K562 (cell line): Measurements from ENCODE around the gene GBF1. TPM values are rescaled to one million over a fixed set of nuclear protein-coding genes. Genes with fewer than 3 reads are reported as not detected.

Source experiments
- ATAC-seq: fragments of 200-7000 bp; cut with Tn5 transposase; 3 replicates; pipeline ENCODE4 v1.9.1; 2020; ENCODE audit warnings: moderate library complexity
- BruUV-seq: library from RNA; stranded (reverse); fragments of 400-500 nt; replicated peaks from 2 replicates; lab custom pipeline; 2021; lab: Mats Ljungman, UMichigan
- CTCF ChIA-PET: fragments of 300-600 bp; formaldehyde crosslinking; extraction: SDS; loops from one replicate; lab custom pipeline; 2021; ENCODE audit warnings: low intra/inter-chr PET ratio; lab: Yijun Ruan, JAX
- POLR2A ChIA-PET: fragments of 300-600, 350-650 bp; sonication (Branson Sonifier 250); formaldehyde crosslinking; extraction: SDS; loops from one replicate; lab custom pipeline; 2021; ENCODE audit warnings: antibody characterized with exemption, inconsistent platforms; lab: Yijun Ruan, JAX
- DNase-seq, 4 experiments: peaks; one replicate each; pipeline versions ENCODE4 v3.0.0 to v3.0.0-alpha.2; 2011 to 2018; ENCODE audit warnings: low spot score in 3 of 4, mixed read lengths in 3 of 4; ENCODE audit errors: extremely low read depth in 1 of 4
- FAIRE-seq: peaks from 2 replicates; lab custom pipeline; 2011; peaks lifted over from hg19 to GRCh38; lab: Jason Lieb, UNC
- H2AFZ ChIP-seq: 2 replicates; pipeline ENCODE4 v1.6.0; 2011; ENCODE audit warnings: low read depth, low read length, control low read depth, inconsistent platforms
- H3K27ac ChIP-seq: fragments of 200-600 bp; 3 replicates; pipeline ENCODE4 v1.8.0; 2011; ENCODE audit warnings: low read depth, mild to moderate bottlenecking, control low read depth, inconsistent platforms, low read length, moderate library complexity, mixed read lengths; ENCODE audit errors: extremely low read depth
- H3K27me3 ChIP-seq, 2 experiments: fragments of 300-600 bp in 1 of 2; 2 replicates in 1 of 2; 3 replicates in 1 of 2; pipeline versions ENCODE4 v1.6.0 to v1.8.0; 2011; ENCODE audit warnings: inconsistent platforms in 2 of 2, low read length in 2 of 2, mild to moderate bottlenecking in 1 of 2, mixed read lengths in 1 of 2, moderate library complexity in 1 of 2; ENCODE audit not compliant: control insufficient read depth in 2 of 2, insufficient read depth in 2 of 2
- H3K36me3 ChIP-seq: fragments of 300-600 bp; 3 replicates; pipeline ENCODE4 v1.8.0; 2011; ENCODE audit warnings: mild to moderate bottlenecking, low read length, inconsistent platforms; ENCODE audit not compliant: control insufficient read depth, insufficient read depth
- H3K4me1 ChIP-seq, 2 experiments: fragments of 200-600 bp in 1 of 2; replicated peaks in 1 of 2; 2 replicates in 1 of 2; 3 replicates in 1 of 2; pipeline versions ENCODE4 v1.5.1 to v1.8.0; 2011; ENCODE audit warnings: inconsistent platforms in 2 of 2, low read length in 2 of 2, mild to moderate bottlenecking in 1 of 2, mixed read lengths in 1 of 2, moderate library complexity in 1 of 2; ENCODE audit not compliant: control insufficient read depth in 2 of 2, insufficient read depth in 2 of 2
- H3K4me2 ChIP-seq: 2 replicates; pipeline ENCODE4 v1.6.1; 2011; ENCODE audit warnings: low read length, control low read depth, inconsistent platforms, mixed read lengths; ENCODE audit not compliant: insufficient read depth
- H3K4me3 ChIP-seq: fragments of 200-600 bp; sonication (generic), shearing (Covaris generic); 2 replicates; pipeline ENCODE4 v1.5.1; 2016; ENCODE audit warnings: control low read depth, inconsistent platforms
- H3K79me2 ChIP-seq: fragments of 200-600 bp; 3 replicates; pipeline ENCODE4 v1.8.0; 2011; ENCODE audit warnings: low read length, inconsistent platforms; ENCODE audit not compliant: control insufficient read depth, insufficient read depth
- H3K9ac ChIP-seq, 2 experiments: 2 replicates each; pipeline versions ENCODE4 v1.6.0 to v1.6.1; 2011; ENCODE audit warnings: low read depth in 2 of 2, low read length in 2 of 2, control low read depth in 1 of 2, inconsistent platforms in 1 of 2, mild to moderate bottlenecking in 1 of 2, mixed read lengths in 1 of 2; ENCODE audit not compliant: insufficient read depth in 1 of 2
- H3K9me1 ChIP-seq: one replicate; pipeline ENCODE4 v1.6.0; 2011; ENCODE audit warnings: inconsistent platforms, mild to moderate bottlenecking, low read length, moderate library complexity; ENCODE audit not compliant: control insufficient read depth, insufficient read depth
- H3K9me3 ChIP-seq: replicated peaks from 2 replicates; pipeline ENCODE4 v1.5.1; 2011; ENCODE audit warnings: low read depth, low read length, inconsistent platforms; ENCODE audit not compliant: control insufficient read depth, insufficient read depth
- H4K20me1 ChIP-seq: replicated peaks from 2 replicates; pipeline ENCODE4 v1.6.1; 2011; ENCODE audit warnings: low read length, inconsistent platforms, mixed read lengths; ENCODE audit not compliant: control insufficient read depth, insufficient read depth
- CBX2 ChIP-seq: fragments of 200-600 bp; sonication (generic); IDR thresholded peaks from one replicate; pipeline ENCODE4 v1.6.1; 2012; ENCODE audit warnings: mild to moderate bottlenecking, low read length, inconsistent platforms; ENCODE audit not compliant: insufficient read depth, poor library complexity, severe bottlenecking
- FOXO4 ChIP-seq: fragments of 450-650 bp; formaldehyde crosslinking; IDR thresholded peaks from 2 replicates; pipeline ENCODE4 v1.4.0; 2020; ENCODE audit warnings: mild to moderate bottlenecking, moderate library complexity
- HEY1 ChIP-seq: fragments of 250-450 bp; sonication (Bioruptor Pico); IDR thresholded peaks from 2 replicates; pipeline ENCODE4 v1.5.0; 2020; ENCODE audit warnings: mild to moderate bottlenecking, moderate library complexity, borderline replicate concordance
- PHF21A ChIP-seq: fragments of 450-650 bp; IDR thresholded peaks from 2 replicates; pipeline ENCODE4 v1.6.1; 2017; ENCODE audit warnings: low read depth, borderline replicate concordance
- PHTF2 ChIP-seq: fragments of 250-450 bp; sonication (Bioruptor Pico); IDR thresholded peaks from 2 replicates; pipeline ENCODE4 v1.5.0; 2021; ENCODE audit warnings: mild to moderate bottlenecking
- PREB ChIP-seq: sonication (generic); formaldehyde crosslinking; IDR thresholded peaks from 2 replicates; pipeline ENCODE4 v1.8.1; 2023; ENCODE audit warnings: mild to moderate bottlenecking, missing genetic modification reagents
- RBBP5 ChIP-seq: fragments of 200-600 bp; sonication (generic); IDR thresholded peaks from 2 replicates; pipeline ENCODE4 v1.6.1; 2012; ENCODE audit warnings: borderline replicate concordance, mild to moderate bottlenecking, low read length, control low read depth, inconsistent platforms; ENCODE audit not compliant: insufficient read depth, poor library complexity, severe bottlenecking
- SOX6 ChIP-seq: fragments of 450-650 bp; IDR thresholded peaks from 2 replicates; pipeline ENCODE4 v1.6.1; 2014; ENCODE audit warnings: mild to moderate bottlenecking
- ZNF121 ChIP-seq: sonication (generic); formaldehyde crosslinking; conservative IDR thresholded peaks from 2 replicates; pipeline ENCODE4 v1.8.0; 2022; ENCODE audit warnings: missing genetic modification reagents
- ZSCAN32 ChIP-seq: fragments of 450-650 bp; formaldehyde crosslinking; IDR thresholded peaks from 2 replicates; pipeline ENCODE4 v1.4.0; 2020; ENCODE audit warnings: mild to moderate bottlenecking, moderate library complexity
- WGBS: fragments of 100-300 bp; shearing (Covaris generic); methylation state at CpG from one replicate; pipeline ENCODE4 v1.1.6; 2016; ENCODE audit warnings: low coverage, mixed read lengths; ENCODE audit not compliant: insufficient coverage; ENCODE audit errors: missing lambda C conversion rate; 5-methylcytosine and 5-hydroxymethylcytosine counted together
- in situ Hi-C: fragments of 300-500 bp; cut with MboI; formaldehyde crosslinking; loops from 4 replicates; pipeline ENCODE4 v1.15.0; 2018; ENCODE audit warnings: inconsistent platforms, mixed read lengths
- intact Hi-C: fragments of 100-400 bp; cut with micrococcal nuclease; formaldehyde crosslinking; loops from 2 replicates; pipeline ENCODE4 v1.14.2; 2022
- polyA plus RNA-seq, 8 experiments: library from polyadenylated mRNA; depleted of rRNA in 4 of 8; stranded (reverse) in 5 of 8; unstranded in 3 of 8; fragments of >200 nt; fragmentation: Nextera tagmentation in 2 of 8; fragmentation: Illumina TruSeq in 1 of 8; extraction: Ambion mirVana in 2 of 8; extraction: Trizol in 1 of 8; gene quantifications; 2 replicates each; pipeline versions ENCODE4 v1.2.1 to v1.2.3, GENCODE V29; 2011 to 2014; ENCODE audit warnings: inconsistent platforms in 1 of 8, missing spikeins in 1 of 8
- total RNA-seq, 7 experiments: library from RNA; depleted of rRNA in 6 of 7; stranded (reverse); fragments of >200 nt in 6 of 7; fragmentation: Illumina TruSeq in 2 of 7; extraction: Trizol in 2 of 7; gene quantifications; 2 replicates each; pipeline versions ENCODE4 v1.2.1 to v1.2.3, GENCODE V29; 2011 to 2021; ENCODE audit warnings: low replicate concordance in 1 of 7
- TF ChIP-seq, protein P1 (sequence below): fragments of 450-650 bp; IDR thresholded peaks from 2 replicates; pipeline ENCODE4 v1.6.1; 2017; ENCODE audit warnings: antibody characterized with exemption
- TF ChIP-seq, protein P2 (sequence below): fragments of 450-650 bp; formaldehyde crosslinking; IDR thresholded peaks from 2 replicates; pipeline ENCODE4 v1.4.0; 2020; ENCODE audit warnings: mild to moderate bottlenecking, moderate library complexity
- TF ChIP-seq, protein P3 (sequence below): fragments of 450-650 bp; IDR thresholded peaks from 2 replicates; pipeline ENCODE4 v1.6.1; 2017; ENCODE audit warnings: mild to moderate bottlenecking, moderate library complexity

The GBF1 gene
- total and polyA plus RNA-seq, 9 of the 15 experiments (the other 6 are each of a cell fraction or from before 2014, with no cell fraction given): 0.69 to 28.0 (median 10.3) TPM

DNA sequence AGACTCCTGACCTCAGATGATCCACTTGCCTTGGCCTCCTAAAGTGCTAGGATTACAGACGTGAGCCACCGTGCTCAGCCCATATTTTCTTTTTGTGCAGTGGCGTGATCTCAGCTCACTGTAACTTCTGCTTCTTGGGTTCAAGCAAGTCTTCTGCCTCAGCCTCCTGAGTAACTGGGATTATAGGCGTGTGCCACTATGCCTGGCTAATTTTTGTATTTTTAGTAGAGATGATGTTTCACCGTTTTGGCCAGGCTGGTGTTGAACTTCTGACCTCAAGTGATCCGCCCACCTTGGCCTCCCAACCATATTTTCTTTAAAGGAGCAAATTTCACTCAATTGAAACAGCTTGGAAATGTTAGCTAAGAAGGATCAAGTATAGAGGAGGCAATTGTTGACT is 16.5 kb downstream of the GBF1 start (continued):
- TF ChIP-seq, protein P1, sequence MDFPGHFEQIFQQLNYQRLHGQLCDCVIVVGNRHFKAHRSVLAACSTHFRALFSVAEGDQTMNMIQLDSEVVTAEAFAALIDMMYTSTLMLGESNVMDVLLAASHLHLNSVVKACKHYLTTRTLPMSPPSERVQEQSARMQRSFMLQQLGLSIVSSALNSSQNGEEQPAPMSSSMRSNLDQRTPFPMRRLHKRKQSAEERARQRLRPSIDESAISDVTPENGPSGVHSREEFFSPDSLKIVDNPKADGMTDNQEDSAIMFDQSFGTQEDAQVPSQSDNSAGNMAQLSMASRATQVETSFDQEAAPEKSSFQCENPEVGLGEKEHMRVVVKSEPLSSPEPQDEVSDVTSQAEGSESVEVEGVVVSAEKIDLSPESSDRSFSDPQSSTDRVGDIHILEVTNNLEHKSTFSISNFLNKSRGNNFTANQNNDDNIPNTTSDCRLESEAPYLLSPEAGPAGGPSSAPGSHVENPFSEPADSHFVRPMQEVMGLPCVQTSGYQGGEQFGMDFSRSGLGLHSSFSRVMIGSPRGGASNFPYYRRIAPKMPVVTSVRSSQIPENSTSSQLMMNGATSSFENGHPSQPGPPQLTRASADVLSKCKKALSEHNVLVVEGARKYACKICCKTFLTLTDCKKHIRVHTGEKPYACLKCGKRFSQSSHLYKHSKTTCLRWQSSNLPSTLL: no peak
- no peak for TF ChIP-seq ZSCAN32 (CRISPR knock-in tag)

DNA sequence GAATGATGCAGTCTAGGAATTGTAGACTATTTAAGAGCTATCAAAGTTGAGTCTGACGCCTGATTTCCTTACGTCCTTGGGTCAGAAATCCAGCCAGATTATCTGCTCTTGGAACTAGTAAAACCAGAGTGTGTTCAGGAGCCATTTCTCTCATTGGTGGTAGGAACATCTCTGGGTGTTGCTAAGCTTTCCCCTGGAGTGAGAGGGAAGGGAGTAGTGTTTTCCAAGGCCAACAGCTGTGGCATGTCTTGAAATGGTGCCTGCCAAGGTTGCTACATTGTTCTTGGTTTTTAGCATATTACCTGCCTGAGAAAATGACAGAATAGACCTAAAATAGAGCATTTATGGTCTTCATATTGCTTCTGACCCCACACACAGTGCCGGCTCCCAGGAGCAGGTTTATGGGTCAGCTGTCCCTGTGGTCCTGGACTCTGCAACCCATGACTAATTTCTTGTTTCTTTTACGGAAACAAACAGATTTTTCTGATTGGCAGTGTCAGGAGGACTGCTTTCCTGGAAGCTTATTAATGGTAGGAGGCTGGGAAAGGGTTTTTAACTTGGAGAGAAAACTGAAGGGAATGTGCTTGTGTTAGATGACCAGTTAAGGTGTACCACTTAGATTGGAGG is 17.5 kb downstream of the GBF1 start:
- DNase-seq (no peak), ATAC-seq (no peak), FAIRE-seq (no peak)
- Histone ChIP-seq H3K9ac (no peak overlapping the region), H3K4me3 (no peak overlapping the region), H3K79me2 (peaks cover 19% of the 10 kb centered on the region; the same call in 2 of the 3 replicates), H3K27me3 (no peaks in the 10 kb centered on the region), H4K20me1 (no peaks in the 10 kb centered on the region), H3K9me1 (peaks cover 3% of the 10 kb centered on the region), H3K4me2 (no peak overlapping the region), H3K9me3 (no peaks in the 10 kb centered on the region), H3K36me3 (peaks cover 58% of the 10 kb centered on the region), H2AFZ (no peak overlapping the region), H3K27ac (no peak overlapping the region), H3K4me1 (no peaks in the 10 kb centered on the region)
- in situ Hi-C loops: no loop called here
- no TSS peak for BruUV-seq
- intact Hi-C loops: no loop called here
- 81% methylated on average over 4 of the region's 4 CpGs for WGBS
- CTCF ChIA-PET: no interaction called here
- POLR2A ChIA-PET: interaction anchor here (1.6 kb wide), 1 partner anchor 13 kb away, joined by 4 read pairs; no protein-coding TSS in a partner anchor
- no peak for TF ChIP-seq RBBP5
- TF ChIP-seq SOX6: no peak
- TF ChIP-seq PREB (CRISPR knock-in tag): no peak
- TF ChIP-seq PHTF2 (CRISPR knock-in tag): no peak
- no peak for TF ChIP-seq FOXO4 (CRISPR knock-in tag)
- TF ChIP-seq ZNF121 (CRISPR knock-in tag): no peak
- no peak for TF ChIP-seq PHF21A
- TF ChIP-seq, protein P2, sequence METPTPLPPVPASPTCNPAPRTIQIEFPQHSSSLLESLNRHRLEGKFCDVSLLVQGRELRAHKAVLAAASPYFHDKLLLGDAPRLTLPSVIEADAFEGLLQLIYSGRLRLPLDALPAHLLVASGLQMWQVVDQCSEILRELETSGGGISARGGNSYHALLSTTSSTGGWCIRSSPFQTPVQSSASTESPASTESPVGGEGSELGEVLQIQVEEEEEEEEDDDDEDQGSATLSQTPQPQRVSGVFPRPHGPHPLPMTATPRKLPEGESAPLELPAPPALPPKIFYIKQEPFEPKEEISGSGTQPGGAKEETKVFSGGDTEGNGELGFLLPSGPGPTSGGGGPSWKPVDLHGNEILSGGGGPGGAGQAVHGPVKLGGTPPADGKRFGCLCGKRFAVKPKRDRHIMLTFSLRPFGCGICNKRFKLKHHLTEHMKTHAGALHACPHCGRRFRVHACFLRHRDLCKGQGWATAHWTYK (CRISPR knock-in tag): no peak
- no peak for TF ChIP-seq HEY1 (CRISPR knock-in tag)
- TF ChIP-seq, protein P3, sequence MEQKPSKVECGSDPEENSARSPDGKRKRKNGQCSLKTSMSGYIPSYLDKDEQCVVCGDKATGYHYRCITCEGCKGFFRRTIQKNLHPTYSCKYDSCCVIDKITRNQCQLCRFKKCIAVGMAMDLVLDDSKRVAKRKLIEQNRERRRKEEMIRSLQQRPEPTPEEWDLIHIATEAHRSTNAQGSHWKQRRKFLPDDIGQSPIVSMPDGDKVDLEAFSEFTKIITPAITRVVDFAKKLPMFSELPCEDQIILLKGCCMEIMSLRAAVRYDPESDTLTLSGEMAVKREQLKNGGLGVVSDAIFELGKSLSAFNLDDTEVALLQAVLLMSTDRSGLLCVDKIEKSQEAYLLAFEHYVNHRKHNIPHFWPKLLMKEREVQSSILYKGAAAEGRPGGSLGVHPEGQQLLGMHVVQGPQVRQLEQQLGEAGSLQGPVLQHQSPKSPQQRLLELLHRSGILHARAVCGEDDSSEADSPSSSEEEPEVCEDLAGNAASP: no peak
- no peak for TF ChIP-seq CBX2
